ENCODE results near the gene CYS1. TPM values are rescaled to one million over a fixed set of nuclear protein-coding genes. Genes with fewer than 3 reads are reported as not detected.

CYS1 gene
- total and polyA plus RNA-seq, 2 of the 13 experiments (the other 11 are each of a cell fraction or from before 2014, with no cell fraction given): 0.04 TPM; not detected in 1

- 0 out of 2 replicates have a peak, but pooled peaks have one; percentile 14 for TF ChIP-seq ZNF614 (CRISPR knock-in tag; IDR thresholded peaks at IDR 0.05; ENCODE audit: borderline replicate concordance)
- 0 out of 2 replicates have a peak, but pooled peaks have one; percentile 58 for TF ChIP-seq ZSCAN9 (CRISPR knock-in tag; IDR thresholded peaks at IDR 0.05; ENCODE audit: borderline replicate concordance)
- TF ChIP-seq ZNF460 (CRISPR knock-in tag; IDR thresholded peaks at IDR 0.05; ENCODE audit: borderline replicate concordance): no peak
- peak; percentile 37; the same call in 1 of the 2 replicates for TF ChIP-seq ZNF160 (CRISPR knock-in tag; IDR thresholded peaks at IDR 0.05)
- TF ChIP-seq BCL3 (CRISPR knock-in tag; IDR thresholded peaks at IDR 0.05): 0 out of 2 replicates have a peak, but pooled peaks have one; percentile 59
- TF ChIP-seq ZNF350 (CRISPR knock-in tag; IDR thresholded peaks at IDR 0.05; ENCODE audit: borderline replicate concordance, low read depth): peak; percentile 57; the same call in 1 of the 2 replicates
- TF ChIP-seq MIER3 (CRISPR knock-in tag; IDR thresholded peaks at IDR 0.05; ENCODE audit: borderline replicate concordance): peak; percentile 24; the same call in 1 of the 2 replicates
- TF ChIP-seq ZNF691 (CRISPR knock-in tag; IDR thresholded peaks at IDR 0.05; ENCODE audit: borderline replicate concordance, low read depth): peak; percentile 79; the same call in 1 of the 2 replicates
- TF ChIP-seq ZNF839 (CRISPR knock-in tag; IDR thresholded peaks at IDR 0.05; ENCODE audit: borderline replicate concordance): peak; percentile 59; the same call in 1 of the 2 replicates
- TF ChIP-seq MXI1 (IDR thresholded peaks at IDR 0.05; ENCODE audit: borderline replicate concordance, low read depth, low read length): 0 out of 3 replicates have a peak, but pooled peaks have one; percentile 39
- TF ChIP-seq ZNF275 (CRISPR knock-in tag; IDR thresholded peaks at IDR 0.05; ENCODE audit: borderline replicate concordance): no peak
- TF ChIP-seq GRHL1 (CRISPR knock-in tag; conservative IDR thresholded peaks at IDR 0.05): no peak
- TF ChIP-seq YY1 (IDR thresholded peaks at IDR 0.05; ENCODE audit: insufficient read depth, insufficient replicate concordance, low read depth, low read length): peak; percentile 18
- TF ChIP-seq ZFX (CRISPR knock-in tag; IDR thresholded peaks at IDR 0.05; ENCODE audit: low read depth): peak; percentile 32; the same call in 1 of the 2 replicates
- no peak for TF ChIP-seq NAIF1 (CRISPR knock-in tag; IDR thresholded peaks at IDR 0.05; ENCODE audit: borderline replicate concordance)
- 0 out of 2 replicates have a peak, but pooled peaks have one; percentile 65 for TF ChIP-seq ZNF547 (CRISPR knock-in tag; IDR thresholded peaks at IDR 0.05)
- TF ChIP-seq GABPB1 (CRISPR knock-in tag; IDR thresholded peaks at IDR 0.05): no peak
- no peak for TF ChIP-seq ZNF18 (CRISPR knock-in tag; IDR thresholded peaks at IDR 0.05; ENCODE audit: insufficient replicate concordance)
- no peak for TF ChIP-seq ZNF781 (CRISPR knock-in tag; IDR thresholded peaks at IDR 0.05; ENCODE audit: borderline replicate concordance, not compliant biosample characterization)
- peak; percentile 20; the same call in 1 of the 2 replicates for TF ChIP-seq MED1 (CRISPR knock-in tag; IDR thresholded peaks at IDR 0.05)
Observed at GRCh38 chr2:10072656-10073480, 7.3 kb downstream of the CYS1 start (continued).

Data from HepG2 (cell line).